Measurements from ENCODE around the gene LRRC4.

LRRC4 gene

GRCh38 chr7:128063088-128063487 is 31.9 kb upstream of the LRRC4 start:
- TF ChIP-seq CTCF (IDR thresholded peaks at IDR 0.05; ENCODE audit: control insufficient read depth, insufficient read depth, low read depth, low read length, missing control alignments): no peak
- no peak for DNase-seq (ENCODE audit: low read depth)
- H3K4me3 ChIP-seq (ENCODE audit: control insufficient read depth, low read depth, low read length): no peak overlapping the region

GRCh38 chr7:128060018-128060417 is 28.8 kb upstream of the LRRC4 start:
- no peak for TF ChIP-seq CTCF (IDR thresholded peaks at IDR 0.05; ENCODE audit: control insufficient read depth, insufficient read depth, low read depth, low read length, missing control alignments)
- H3K4me3 ChIP-seq (ENCODE audit: control insufficient read depth, low read depth, low read length): no peak overlapping the region
- DNase-seq (ENCODE audit: low read depth): no peak

- no peak for DNase-seq (ENCODE audit: low read depth)
- no peak for TF ChIP-seq CTCF (IDR thresholded peaks at IDR 0.05; ENCODE audit: control insufficient read depth, insufficient read depth, low read depth, low read length, missing control alignments)
- no peak overlapping the region for H3K4me3 ChIP-seq (ENCODE audit: control insufficient read depth, low read depth, low read length)
These were observed 28.1 kb upstream of the LRRC4 start for GRCh38 chr7:128059143-128059988.

DNA sequence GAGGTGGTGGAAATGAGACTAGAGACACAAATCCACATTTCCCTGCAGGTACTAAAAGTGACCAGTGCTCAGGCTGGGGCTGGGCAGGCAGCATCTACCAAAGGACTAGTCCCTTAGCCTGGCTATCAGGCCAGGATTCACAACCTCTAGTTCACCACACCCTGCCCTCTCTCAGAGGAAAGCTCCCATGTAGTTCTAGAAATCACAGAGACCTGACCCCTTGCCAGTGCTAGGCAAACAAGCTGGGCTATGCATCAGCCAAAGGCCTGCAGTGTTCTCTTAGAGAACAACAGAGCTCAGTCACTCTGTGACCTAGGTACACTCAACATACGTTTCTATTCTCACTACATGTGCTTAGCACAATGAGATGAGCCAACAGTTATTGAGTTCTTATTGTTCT is 26.7 kb upstream of the LRRC4 start:
- no peak for TF ChIP-seq CTCF (IDR thresholded peaks at IDR 0.05; ENCODE audit: control insufficient read depth, insufficient read depth, low read depth, low read length, missing control alignments)
- DNase-seq (ENCODE audit: low read depth): no peak
- H3K4me3 ChIP-seq (ENCODE audit: control insufficient read depth, low read depth, low read length): no peak overlapping the region

DNA sequence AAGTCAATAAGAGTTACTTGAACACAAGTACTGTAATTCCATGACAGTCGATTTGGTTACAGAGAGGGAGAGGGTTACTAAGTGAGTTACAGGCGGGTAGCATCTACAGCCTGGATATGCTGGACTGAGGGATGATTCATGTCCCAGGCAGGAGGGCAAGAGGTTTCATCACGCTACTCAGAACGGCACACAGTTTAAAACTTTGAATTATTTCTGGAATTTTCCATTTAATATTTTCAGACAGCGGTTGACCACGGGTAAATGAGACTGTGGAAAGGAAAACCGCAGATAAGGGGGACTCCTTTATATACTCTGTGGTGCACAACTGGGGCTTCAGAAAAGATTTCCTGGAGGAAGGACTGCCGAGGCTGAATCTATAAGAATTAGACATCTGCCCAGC is 25.7 kb upstream of the LRRC4 start:
- no peak for TF ChIP-seq CTCF (IDR thresholded peaks at IDR 0.05; ENCODE audit: control insufficient read depth, insufficient read depth, low read depth, low read length, missing control alignments)
- no peak overlapping the region for H3K4me3 ChIP-seq (ENCODE audit: control insufficient read depth, low read depth, low read length)
- DNase-seq (ENCODE audit: low read depth): peak; percentile 67

DNA sequence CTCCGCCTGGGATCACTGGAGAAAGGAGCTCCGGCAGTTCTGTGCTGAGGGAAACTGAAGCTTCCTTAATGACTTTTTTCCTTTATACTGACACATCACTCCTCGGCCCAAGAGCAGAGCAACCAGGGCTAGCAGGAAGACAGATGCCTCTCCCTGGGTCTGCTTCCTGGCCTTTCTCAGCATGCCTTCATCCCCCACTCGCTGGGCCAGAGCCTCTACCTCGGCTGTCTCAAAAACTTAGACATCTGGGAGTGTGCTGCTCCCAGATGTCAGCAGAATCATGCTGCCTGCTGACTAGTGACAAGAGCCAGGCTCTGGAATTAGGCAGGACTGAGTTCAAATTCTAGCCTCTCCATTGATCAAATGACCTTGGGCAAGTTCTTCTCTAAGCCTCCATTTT is 24.4 kb upstream of the LRRC4 start:
- no peak overlapping the region for H3K4me3 ChIP-seq (ENCODE audit: control insufficient read depth, low read depth, low read length)
- TF ChIP-seq CTCF (IDR thresholded peaks at IDR 0.05; ENCODE audit: control insufficient read depth, insufficient read depth, low read depth, low read length, missing control alignments): no peak
- DNase-seq (ENCODE audit: low read depth): no peak

All from AG09309 (cell line).